Stimulated activated CD8-positive, alpha-beta memory T cell treated with anti-CD3 and anti-CD28 coated beads, Interleukin-4, amount 100 ng/mL, for 4 hours (primary cell): ENCODE data around the gene C17orf107.
A peak's percentile ranks its signal among the peaks of the same experiment; 100 is the strongest.

Experiments
- DNase-seq, 2 donors: peaks; one replicate each; pipeline ENCODE4 v3.0.0-alpha.2; 2020; ENCODE audit warnings: low read depth in 2 of 2, low spot score in 1 of 2

The C17orf107 gene

DNA sequence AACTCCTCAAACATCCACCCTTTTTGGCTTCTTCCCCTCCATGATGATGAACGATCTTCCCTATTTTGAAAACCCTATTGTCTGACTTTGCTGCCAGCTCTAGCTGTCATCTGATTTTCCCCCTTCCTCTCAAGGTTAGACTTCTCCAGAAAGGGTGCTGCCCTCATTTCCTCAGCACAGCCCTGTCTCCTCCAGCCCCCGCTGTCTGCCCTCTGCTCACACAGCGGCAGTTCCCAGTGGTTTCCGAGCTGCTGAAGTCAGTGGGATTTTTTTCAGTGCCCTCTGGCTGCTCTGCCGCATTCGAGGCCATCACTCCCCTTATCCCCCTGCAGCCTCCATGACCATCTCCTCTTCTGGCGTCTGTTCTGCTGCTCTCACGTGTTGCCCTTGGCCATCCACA lies 26.6 kb upstream of the C17orf107 start:
- DNase-seq, result no peak

DNA sequence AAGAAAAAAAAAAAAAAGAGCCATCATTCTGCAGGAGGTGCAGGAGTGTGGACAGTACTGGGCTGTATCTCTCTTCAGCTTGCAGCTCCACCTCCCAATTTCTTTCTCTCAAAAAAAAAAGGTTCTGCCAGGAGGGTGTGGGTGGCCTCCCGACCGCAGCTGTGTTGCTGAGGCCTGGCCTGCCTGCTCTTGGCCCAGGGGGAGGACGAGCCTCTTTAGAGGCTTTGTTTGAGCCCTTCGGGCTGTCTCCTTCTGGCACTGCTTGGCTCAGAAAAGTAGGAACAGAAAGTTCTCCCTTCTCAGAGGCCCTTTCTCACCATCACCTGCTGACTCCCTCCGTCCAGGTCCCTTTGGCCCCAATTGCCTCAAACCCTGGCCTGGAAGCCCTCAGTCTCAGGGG lies 22.2 kb upstream of the C17orf107 start:
- DNase-seq, result no peak

DNA sequence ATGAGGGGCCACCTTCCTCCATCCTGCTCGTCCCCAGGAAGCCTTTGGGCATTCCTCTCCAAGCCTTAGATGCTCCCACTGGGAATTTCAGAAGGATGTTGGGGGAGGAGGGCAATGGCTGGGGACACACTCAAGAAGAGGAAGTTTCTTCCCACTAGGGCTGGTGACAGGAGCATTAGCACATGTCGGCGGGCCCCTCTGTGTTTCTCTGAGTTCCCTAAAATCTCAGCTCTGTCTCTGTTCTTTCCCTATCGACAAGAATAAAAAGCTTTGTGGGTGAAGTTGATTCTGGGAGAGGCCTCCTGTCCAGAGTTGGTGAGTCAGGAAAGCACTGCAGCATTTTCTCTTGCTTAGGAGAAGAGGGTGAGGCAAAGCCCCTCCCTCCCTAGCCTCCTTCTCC lies 19.7 kb upstream of the C17orf107 start:
- no peak for DNase-seq

DNA sequence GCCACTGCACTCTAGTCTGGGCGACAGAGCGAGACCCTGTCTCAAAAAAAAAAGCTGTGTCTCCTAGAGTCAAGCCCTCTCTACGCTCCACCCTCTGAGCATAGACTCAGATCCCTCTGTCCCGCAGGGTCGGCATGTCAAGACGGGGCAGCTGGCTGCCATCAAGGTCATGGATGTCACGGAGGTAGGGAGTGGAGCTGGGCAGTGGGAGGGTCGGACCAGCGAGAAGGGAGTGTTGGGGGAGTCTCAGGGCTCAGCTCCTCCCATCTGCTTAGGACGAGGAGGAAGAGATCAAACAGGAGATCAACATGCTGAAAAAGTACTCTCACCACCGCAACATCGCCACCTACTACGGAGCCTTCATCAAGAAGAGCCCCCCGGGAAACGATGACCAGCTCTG lies 18.5 kb upstream of the C17orf107 start:
- no peak for DNase-seq

DNA sequence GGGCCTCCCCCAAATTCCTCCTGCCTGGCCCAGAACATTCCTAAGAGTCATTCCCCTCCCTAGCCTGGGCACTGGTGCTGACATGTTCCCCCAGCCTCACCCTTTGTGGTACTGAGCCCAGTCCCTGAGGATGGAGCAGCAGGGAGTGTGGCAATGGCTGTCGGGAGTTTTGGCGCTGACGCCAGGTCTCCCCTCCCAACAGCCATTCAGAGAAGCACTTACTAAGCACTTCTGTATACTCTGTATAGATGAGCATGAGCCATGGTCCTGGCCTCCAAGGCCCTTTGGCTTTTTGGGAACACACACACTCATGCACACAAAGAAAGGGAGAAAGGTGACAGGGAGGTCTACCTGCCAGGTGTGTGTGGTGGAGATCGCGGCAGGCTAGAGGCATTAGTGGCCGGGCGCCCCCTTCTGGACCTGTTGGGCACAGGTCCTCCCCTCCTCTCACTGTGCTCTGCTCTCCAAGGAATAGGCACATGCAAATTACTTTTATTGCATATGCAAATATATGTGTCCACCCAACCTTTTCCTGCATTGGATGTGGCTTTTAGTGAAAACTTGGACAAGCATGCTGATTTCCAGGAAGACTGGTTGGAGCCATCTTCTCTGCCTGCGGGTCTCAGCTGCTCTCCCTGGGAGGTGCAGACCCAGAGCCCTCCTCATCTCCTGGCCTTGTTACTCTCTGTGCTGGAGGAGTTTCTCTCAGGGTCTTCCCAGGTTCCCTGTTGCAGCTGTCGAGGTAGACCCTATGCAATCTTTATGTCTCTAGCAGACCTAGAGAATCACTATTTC lies 17.4 kb upstream of the C17orf107 start:
- peak; percentile 18 to 31 for DNase-seq

DNA sequence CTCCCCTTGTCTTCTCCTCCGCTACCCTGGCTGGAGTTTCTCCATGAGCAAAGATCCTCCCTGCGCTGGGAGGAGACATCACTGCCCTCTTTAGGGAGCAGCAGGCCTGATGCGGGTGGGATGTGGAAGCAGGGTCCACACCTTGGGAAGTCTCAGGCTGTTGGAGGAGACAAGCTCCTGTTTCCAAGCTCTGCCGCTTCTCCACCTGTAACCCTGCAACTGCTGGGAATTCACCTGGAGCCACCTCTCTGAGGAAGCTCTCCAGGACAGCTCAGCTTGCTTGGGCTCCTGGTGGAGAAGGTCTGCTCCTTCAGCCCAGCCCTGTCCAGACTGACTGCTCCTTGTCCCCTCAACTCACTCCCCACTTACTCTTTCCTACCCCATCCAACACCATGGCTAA lies 14.8 kb upstream of the C17orf107 start:
- no peak for DNase-seq

DNA sequence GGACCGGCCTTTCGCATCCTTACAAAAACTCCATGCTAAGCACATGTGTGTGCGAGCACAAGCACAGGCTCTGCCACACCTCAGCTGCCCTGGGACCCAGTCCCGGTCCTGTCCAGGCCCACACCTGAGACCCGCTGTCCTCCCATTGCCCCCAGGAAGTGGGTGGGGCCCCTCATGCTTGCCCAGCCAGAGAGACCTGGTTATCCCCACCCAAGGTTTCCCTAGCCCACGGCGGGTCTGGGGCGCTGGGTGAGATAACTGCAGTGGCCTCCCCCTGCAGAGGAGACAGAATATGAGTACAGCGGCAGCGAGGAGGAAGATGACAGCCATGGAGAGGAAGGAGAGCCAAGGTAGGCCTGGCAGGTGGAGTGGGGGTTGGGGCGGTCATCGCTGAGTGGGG lies 12.5 kb upstream of the C17orf107 start:
- no peak for DNase-seq

DNA sequence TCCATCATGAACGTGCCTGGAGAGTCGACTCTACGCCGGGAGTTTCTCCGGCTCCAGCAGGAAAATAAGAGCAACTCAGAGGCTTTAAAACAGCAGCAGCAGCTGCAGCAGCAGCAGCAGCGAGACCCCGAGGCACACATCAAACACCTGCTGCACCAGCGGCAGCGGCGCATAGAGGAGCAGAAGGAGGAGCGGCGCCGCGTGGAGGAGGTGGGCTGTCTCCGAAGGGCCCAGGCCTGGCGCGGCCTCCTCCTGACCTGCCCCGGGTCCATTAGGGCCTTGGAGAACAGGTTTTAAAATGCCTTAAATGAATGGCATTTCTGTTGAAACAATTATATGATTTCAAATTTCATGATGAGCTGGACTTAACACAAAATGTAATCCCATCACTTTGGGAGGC lies 11.8 kb upstream of the C17orf107 start:
- no peak for DNase-seq

DNA sequence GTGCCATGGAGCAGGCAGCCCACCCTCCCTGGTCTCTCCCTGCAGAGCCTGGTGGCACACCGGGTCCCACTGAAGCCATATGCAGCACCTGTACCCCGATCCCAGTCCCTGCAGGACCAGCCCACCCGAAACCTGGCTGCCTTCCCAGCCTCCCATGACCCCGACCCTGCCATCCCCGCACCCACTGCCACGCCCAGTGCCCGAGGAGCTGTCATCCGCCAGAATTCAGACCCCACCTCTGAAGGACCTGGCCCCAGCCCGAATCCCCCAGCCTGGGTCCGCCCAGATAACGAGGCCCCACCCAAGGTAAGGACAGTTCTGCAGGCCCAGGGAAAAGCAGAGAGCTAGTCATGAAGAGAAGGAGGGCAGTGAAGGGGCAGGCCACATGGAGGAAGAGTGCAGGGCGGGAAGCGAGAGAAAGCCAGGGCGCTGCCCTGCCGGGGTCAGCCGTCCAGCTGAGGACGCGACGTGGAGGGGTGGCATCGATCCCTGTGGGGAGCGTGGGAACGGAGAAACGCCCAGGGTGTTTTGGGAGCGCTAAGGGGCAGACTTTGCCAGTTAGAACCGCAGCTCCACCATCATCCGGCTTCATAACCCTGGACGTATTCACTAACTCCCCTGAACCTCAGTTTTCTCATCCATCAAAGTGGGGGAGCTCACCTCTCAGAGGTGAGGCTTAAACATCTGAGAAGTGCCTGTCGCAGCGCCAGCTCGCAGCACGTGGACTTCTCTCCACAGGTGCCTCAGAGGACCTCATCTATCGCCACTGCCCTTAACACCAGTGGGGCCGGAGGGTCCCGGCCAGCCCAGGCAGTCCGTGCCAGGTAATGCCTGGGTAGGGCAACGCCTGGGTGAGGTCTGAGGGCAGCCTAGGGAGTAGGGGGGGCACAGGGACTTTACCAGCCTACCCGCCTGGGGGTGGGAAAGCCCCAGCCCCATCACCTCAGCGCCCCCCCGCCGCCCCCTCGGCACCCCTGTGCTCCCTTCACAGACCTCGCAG lies 7.6 kb upstream of the C17orf107 start:
- no peak for DNase-seq

DNA sequence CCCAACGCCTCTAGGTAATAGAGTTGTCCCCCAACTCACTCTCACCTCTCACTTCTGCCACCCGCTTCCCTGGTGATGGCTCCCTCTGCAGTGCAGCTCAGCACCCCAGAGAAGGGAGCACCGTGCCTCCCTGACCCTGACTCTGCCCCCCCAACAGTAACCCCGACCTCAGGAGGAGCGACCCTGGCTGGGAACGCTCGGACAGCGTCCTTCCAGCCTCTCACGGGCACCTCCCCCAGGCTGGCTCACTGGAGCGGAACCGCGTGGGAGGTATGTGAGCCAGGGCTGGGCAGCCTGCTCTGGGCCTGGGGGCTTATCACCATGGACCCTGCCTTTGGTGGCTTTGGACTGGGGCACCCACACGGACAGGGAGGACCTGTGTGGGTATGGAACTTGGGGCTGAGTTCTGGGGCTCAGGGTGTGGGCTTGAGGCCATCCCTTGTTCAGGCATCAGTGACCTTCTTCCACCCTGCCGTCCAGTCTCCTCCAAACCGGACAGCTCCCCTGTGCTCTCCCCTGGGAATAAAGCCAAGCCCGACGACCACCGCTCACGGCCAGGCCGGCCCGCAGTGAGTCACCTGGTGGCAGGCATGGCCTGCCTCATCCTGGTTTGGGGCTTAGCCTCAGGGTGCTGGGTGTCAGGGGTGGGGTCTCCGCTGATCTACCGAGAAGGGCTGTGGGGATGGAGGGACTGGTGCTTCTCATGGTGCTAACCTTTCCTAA lies 6.7 kb upstream of the C17orf107 start:
- no peak for DNase-seq

DNA sequence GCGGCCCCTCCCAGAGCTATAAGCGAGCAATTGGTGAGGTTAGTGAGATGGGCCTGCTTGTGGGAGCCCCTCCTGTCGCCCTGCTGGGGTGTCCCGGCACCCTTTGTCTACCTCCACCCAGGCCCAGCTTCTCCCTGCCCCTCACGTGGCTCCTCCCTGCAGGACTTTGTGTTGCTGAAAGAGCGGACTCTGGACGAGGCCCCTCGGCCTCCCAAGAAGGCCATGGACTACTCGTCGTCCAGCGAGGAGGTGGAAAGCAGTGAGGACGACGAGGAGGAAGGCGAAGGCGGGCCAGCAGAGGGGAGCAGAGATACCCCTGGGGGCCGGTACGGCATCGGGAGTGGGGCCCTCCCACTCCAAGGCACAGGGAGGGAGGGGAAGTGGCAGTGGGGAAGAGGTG lies 6.1 kb upstream of the C17orf107 start:
- no peak for DNase-seq

DNA sequence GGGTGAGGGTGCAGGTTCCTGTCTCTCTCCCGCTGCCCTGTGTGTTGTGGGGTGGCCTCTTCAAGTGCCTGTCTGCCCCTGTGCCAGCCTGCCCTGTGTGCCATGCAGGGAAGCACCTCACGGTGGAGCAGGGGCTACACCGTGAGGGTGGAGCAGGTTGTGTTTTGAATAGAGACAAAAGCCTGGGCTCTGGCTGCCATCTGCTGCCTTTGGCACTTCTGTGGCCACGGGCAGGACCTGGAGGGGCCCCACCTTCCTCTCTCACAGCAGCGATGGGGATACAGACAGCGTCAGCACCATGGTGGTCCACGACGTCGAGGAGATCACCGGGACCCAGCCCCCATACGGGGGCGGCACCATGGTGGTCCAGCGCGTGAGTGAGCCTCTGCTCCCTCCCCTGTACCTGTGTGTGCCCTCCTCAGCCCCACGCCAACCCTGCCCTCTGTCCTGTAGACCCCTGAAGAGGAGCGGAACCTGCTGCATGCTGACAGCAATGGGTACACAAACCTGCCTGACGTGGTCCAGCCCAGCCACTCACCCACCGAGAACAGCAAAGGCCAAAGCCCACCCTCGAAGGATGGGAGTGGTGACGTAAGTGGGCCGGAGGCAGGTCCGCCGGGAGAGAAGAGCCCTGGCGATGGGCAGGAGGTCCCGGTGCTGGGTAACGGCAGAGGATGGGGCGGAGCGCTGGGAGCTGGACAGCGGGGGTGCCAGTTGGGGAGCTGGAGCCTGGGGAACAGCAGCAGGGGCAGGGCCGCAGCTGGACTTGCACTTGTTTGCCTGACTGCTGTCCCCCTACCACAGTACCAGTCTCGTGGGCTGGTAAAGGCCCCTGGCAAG lies 5.4 kb upstream of the C17orf107 start:
- DNase-seq, result no peak

DNA sequence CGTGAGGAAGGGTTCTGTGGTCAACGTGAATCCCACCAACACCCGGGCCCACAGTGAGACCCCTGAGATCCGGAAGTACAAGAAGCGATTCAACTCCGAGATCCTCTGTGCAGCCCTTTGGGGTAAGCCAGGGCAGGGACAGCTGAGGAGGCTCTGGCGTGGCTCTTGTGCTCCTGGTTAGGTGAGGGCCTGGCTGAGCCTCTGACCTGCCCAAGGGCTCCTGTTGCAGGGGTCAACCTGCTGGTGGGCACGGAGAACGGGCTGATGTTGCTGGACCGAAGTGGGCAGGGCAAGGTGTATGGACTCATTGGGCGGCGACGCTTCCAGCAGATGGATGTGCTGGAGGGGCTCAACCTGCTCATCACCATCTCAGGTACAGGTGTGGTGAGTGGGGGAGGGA lies 4.2 kb upstream of the C17orf107 start:
- DNase-seq, result no peak

DNA sequence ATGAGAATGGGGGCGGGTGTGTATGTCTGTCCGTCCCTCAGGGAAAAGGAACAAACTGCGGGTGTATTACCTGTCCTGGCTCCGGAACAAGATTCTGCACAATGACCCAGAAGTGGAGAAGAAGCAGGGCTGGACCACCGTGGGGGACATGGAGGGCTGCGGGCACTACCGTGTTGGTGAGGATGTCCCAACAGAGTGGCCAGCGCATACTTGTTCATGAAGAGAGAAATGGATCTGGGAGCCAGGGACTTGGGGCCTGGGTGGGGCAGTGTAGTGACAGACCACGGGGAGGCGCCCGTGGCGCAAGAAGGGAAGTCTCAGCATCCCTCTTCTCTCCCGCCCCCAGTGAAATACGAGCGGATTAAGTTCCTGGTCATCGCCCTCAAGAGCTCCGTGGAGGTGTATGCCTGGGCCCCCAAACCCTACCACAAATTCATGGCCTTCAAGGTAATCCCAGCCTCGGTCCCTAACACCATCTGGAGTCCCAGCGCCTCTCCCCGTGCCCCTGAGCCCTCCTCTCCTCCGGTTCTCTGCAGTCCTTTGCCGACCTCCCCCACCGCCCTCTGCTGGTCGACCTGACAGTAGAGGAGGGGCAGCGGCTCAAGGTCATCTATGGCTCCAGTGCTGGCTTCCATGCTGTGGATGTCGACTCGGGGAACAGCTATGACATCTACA lies 3.5 kb upstream of the C17orf107 start:
- no peak for DNase-seq

DNA sequence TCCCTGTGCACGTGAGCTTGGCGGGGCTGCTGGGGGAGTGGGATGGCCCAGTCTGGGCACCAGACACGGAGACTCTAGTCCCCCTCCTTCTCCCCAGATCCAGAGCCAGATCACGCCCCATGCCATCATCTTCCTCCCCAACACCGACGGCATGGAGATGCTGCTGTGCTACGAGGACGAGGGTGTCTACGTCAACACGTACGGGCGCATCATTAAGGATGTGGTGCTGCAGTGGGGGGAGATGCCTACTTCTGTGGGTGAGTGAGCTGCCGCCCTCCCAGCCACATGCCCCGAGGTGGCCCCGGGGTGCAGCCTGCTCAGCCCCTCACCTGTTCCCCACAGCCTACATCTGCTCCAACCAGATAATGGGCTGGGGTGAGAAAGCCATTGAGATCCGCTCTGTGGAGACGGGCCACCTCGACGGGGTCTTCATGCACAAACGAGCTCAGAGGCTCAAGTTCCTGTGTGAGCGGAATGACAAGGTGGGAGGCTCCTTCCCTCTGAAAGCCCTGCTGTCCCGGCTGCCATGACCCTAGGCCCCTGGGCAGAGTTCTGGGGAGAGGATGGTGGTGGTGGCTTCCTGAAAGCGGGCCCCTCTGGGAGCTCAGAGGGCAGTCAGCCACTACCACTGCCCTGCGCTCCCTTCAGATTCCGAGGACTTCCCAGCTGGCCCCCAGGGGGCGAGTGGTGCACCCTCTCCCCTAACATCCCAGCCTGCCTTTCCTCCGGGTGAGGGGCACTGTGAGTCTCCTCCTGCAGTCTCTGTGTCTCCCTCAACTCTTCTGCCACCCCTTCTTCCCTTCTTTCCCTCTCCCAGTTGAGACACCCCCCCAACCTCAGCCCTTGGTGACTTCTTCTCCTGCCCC lies 2.8 kb upstream of the C17orf107 start:
- DNase-seq, result no peak

DNA sequence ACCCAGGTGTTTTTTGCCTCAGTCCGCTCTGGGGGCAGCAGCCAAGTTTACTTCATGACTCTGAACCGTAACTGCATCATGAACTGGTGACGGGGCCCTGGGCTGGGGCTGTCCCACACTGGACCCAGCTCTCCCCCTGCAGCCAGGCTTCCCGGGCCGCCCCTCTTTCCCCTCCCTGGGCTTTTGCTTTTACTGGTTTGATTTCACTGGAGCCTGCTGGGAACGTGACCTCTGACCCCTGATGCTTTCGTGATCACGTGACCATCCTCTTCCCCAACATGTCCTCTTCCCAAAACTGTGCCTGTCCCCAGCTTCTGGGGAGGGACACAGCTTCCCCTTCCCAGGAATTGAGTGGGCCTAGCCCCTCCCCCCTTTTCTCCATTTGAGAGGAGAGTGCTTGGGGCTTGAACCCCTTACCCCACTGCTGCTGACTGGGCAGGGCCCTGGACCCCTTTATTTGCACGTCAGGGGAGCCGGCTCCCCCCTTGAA lies 2.1 kb upstream of the C17orf107 start:
- DNase-seq, result no peak

DNA sequence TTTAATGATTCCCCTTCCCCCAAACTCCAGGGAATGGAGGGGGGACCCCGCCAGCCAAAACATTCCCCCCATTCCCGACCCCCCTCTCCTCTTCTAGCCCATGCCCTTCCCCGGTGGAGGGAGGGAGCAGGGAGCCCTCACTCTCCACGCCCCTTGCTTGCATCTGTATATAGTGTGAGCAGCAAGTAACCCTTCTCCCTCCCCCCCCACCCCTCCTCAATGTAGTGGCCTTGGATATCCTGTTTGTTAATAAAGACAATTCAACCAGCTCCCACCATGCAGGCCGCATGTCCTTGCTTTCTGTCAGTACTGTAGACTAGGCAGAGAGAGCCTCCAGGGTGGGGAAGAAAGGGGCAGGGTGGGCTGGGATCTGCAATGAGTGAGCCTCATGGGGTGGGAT lies 1.6 kb upstream of the C17orf107 start:
- DNase-seq, result no peak

DNA sequence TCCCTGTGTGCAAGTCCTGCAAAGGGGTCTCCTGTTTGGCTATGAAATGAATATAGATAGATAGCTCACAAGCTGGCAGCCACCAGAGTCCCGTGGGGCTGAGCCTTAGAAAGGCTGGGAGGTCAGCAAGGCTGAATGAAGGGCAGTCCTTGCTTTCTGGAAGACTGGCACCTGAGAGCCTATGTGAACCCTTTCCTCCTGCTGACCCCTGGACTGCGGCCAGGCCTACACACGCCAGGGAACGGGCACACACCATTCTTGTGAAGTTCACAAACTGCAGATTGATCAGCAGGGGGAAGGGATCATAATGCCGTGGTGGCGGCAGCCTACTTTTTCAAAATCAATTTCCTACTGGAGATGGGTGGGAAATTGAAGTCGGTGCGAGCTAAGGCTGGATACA lies 985 bp upstream of the C17orf107 start:
- DNase-seq, result no peak

DNA sequence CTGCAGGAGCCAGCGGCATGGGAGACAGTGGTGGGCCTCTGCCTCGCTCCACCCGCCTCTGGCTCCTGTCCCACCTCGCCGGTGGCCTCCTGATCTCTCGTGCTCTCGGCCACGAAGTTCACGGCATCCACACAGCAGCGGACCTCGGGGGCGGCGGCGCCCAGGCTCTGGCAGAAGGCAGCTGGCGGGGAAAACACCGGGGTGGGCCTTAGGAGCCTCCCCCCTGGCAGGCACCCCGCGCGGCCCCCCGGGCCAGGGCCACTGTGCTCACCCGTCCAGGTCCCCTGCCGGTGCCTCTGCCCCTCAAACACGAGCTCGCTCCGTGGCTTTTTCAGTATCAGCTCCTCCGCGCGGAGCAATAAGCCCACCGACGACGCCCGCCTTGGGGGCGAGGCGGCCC lies 409 bp upstream of the C17orf107 start:
- DNase-seq, result no peak
